Measurements from ENCODE around the gene STX17. TPM values are rescaled to one million over a fixed set of nuclear protein-coding genes. Genes with fewer than 3 reads are reported as not detected.

STX17 gene
- total and polyA plus RNA-seq, 10 of the 15 experiments (the other 5 are each of a cell fraction or from before 2014, with no cell fraction given) = 11.5 to 29.3 (median 20.0) TPM

DNA sequence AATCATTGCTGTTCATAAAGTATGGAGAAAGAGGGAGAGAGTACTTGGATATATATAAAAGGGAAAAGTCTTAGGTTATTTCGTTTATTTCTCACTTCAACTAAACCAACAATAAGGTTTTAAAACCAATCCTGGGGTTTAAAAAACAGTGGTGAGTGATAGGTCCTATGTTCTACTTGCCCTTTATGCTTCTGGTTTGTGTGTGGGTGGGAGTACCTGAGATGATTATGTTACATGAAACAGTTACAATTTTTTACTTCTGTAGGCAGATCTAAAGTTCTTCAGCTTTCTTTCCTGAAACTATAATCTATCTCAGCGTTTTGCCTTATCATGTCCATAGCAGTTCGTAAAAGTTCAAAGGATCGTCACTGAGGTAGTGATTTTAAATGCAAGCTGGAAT is 49.2 kb downstream of the STX17 start:
- H3K27me3 ChIP-seq (replicated peaks in 1 of 2; ENCODE audit: control insufficient read depth in 2 of 2, insufficient read depth in 2 of 2, low read length in 1 of 2) = no peaks in the 10 kb centered on the region
- no peak overlapping the region for H3K27ac ChIP-seq (ENCODE audit: control insufficient read depth, insufficient read depth)
- H3K4me2 ChIP-seq (ENCODE audit: control insufficient read depth, insufficient read depth) = no peak overlapping the region
- POLR2A ChIA-PET = no interaction called here
- in situ Hi-C loops (cut with MboI) = no loop called here
- H3K4me1 ChIP-seq (ENCODE audit: control insufficient read depth, insufficient read depth, low read length) = peaks cover 19% of the 10 kb centered on the region; the same call in 1 of the 2 replicates
- WGBS (ENCODE audit: insufficient coverage, insufficient replicate concordance, low lambda C conversion rate, missing lambda C conversion rate) = 62% methylated on average over 4 of the region's 4 CpGs
- H3K9ac ChIP-seq (ENCODE audit: control insufficient read depth, insufficient read depth, low read length) = no peak overlapping the region
- RAD21 ChIA-PET (ENCODE audit: unreplicated experiment) = no interaction called here
- FAIRE-seq = no peak
- CTCF ChIA-PET = interaction anchor here (0.7 to 0.8 kb wide), 2 partner anchors 8 to 270 kb away, joined by 3 to 4 read pairs; no protein-coding TSS in a partner anchor
- no peak for ATAC-seq
- no peak for TF ChIP-seq CEBPB (IDR thresholded peaks at IDR 0.05; ENCODE audit: borderline replicate concordance in 1 of 2, low read depth in 2 of 2, low read length in 2 of 2)
- TF ChIP-seq ATF7 (IDR thresholded peaks at IDR 0.05; ENCODE audit: low read depth) = no peak
- TF ChIP-seq GATAD2B (conservative IDR thresholded peaks at IDR 0.05; ENCODE audit: low read depth) = no peak
- no peak for TF ChIP-seq CBFB (IDR thresholded peaks at IDR 0.05; ENCODE audit: low read depth)
- TF ChIP-seq MYB (IDR thresholded peaks at IDR 0.05; ENCODE audit: borderline replicate concordance, low read depth, low read length) = no peak
- no peak for TF ChIP-seq ZNF207 (IDR thresholded peaks at IDR 0.05; ENCODE audit: borderline replicate concordance)
- TF ChIP-seq CEBPZ (IDR thresholded peaks at IDR 0.05; ENCODE audit: low read depth, low read length) = no peak
- no peak for TF ChIP-seq SMC3 (IDR thresholded peaks at IDR 0.05; ENCODE audit: borderline replicate concordance, low read length)
- TF ChIP-seq RB1 (IDR thresholded peaks at IDR 0.05; ENCODE audit: borderline replicate concordance) = no peak
- no peak for TF ChIP-seq DPF2 (IDR thresholded peaks at IDR 0.05)
- no peak for TF ChIP-seq CREM (IDR thresholded peaks at IDR 0.05; ENCODE audit: low read depth)
- no peak for TF ChIP-seq MYC (IDR thresholded peaks at IDR 0.05; ENCODE audit: insufficient read depth, insufficient read length, insufficient replicate concordance, low read length, severe bottlenecking)
- TF ChIP-seq HCFC1 (IDR thresholded peaks at IDR 0.05; ENCODE audit: low read length) = no peak
- TF ChIP-seq ASH2L (IDR thresholded peaks at IDR 0.05; ENCODE audit: borderline replicate concordance, low read depth) = no peak
- no peak overlapping the region for H2AFZ ChIP-seq (ENCODE audit: control insufficient read depth, low read depth, low read length)
- no peaks in the 10 kb centered on the region for H3K79me2 ChIP-seq (ENCODE audit: control insufficient read depth, insufficient read depth, low read length)
- H4K20me1 ChIP-seq (ENCODE audit: control insufficient read depth, insufficient read depth) = no peaks in the 10 kb centered on the region
- H3K36me3 ChIP-seq (ENCODE audit: control insufficient read depth in 2 of 2, insufficient read depth in 2 of 2, low read length in 1 of 2) = peaks cover 0 to 4% of the 10 kb centered on the region in 2 experiments; a peak in 1 of 4 replicates
- SMC1A ChIA-PET (ENCODE audit: uncharacterized antibody, unreplicated experiment) = interaction anchor here (1.2 kb wide), 1 partner anchor 8 kb away, joined by 3 read pairs; no protein-coding TSS in a partner anchor
- BruUV-seq (replicated peaks) = no TSS peak
- intact Hi-C loops (cut with micrococcal nuclease; ENCODE audit: unreplicated experiment) = no loop called here
- peaks cover 4% of the 10 kb centered on the region; the same call in 2 of the 3 replicates for H3K9me3 ChIP-seq (replicated peaks; ENCODE audit: control insufficient read depth, insufficient read depth, low read length)
- no peak for DNase-seq (ENCODE audit: low read depth, low spot score)
- no peak overlapping the region for H3K4me3 ChIP-seq
